GM18873 (cell line): Measurements from ENCODE around the gene DGKG.

ENCODE experiments used
- ATAC-seq: cut with Tn5 transposase; IDR thresholded peaks from one replicate; pipeline ENCODE4 v1.9.1; 2021; ENCODE audit warnings: mild to moderate bottlenecking, moderate library complexity, moderate number of reproducible peaks; ENCODE audit not compliant: unreplicated experiment, low FRiP score

Gene DGKG

DNA sequence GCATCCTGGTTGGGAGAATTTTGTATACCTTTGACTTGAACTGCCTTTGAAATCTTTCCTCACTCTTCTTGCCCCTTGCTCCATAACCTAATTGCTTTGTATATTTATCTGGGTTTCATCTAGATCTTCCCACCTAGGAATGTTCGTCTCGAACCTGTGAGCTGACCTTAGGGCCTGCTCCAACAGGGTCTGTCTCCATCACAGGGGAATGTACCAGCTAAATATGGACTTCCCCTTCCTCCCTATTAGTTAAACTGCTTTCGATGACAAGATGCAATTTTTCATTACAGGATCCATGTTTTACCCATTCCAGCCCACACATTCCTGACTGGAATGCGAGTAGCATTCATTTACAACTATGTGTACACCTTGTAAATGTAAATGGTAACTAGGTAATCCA, 242.5 kb downstream of the DGKG start:
- no peak for ATAC-seq

DNA sequence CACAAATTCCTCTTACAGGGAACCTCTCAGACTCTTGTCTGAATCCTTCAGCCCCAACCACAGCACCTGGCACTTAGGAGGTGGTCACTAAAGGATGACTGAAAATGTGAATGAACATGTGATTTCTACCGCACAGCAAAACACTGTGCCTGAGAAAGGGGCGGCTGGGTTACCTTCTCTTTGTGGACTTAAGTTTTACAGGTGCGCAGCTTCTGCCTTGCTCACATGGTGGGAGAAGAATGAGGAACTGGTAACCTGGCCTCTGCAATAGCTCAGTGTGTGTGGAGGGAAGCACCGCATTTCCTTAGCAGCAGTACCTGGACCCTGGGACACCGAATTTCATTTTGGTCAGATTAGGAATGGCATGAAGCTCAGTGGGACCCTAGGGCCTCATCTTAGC, 243.3 kb downstream of the DGKG start:
- ATAC-seq = no peak

DNA sequence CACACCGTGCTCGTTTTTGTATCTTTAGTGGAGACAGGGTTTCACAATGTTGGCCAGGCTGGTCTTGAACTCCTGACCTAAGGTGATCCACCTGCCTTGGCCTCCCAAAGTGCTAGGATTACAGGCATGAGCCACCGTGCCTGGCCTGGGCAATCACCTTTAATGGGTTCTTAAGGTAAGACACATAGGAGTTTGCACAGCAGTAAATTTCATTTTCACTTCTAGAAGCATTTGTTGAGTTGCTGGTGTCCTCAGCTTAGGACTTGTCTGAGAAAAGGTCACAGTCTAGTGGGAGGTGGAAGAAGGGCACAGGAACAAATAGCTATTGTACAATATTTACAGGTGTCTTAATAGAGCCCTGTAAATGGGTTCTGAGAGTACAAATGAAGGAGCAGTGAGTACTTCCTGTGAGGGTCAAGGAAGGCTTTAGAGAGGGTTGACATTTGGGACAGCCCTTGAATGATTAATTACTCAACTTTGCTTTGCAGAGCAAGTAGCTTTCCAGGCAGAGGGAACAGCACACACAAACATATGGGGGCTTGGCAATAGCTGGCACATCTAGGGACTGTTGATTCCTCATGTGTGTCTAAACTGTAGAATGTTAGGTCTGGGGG, 244.4 kb downstream of the DGKG start:
- ATAC-seq = no peak

DNA sequence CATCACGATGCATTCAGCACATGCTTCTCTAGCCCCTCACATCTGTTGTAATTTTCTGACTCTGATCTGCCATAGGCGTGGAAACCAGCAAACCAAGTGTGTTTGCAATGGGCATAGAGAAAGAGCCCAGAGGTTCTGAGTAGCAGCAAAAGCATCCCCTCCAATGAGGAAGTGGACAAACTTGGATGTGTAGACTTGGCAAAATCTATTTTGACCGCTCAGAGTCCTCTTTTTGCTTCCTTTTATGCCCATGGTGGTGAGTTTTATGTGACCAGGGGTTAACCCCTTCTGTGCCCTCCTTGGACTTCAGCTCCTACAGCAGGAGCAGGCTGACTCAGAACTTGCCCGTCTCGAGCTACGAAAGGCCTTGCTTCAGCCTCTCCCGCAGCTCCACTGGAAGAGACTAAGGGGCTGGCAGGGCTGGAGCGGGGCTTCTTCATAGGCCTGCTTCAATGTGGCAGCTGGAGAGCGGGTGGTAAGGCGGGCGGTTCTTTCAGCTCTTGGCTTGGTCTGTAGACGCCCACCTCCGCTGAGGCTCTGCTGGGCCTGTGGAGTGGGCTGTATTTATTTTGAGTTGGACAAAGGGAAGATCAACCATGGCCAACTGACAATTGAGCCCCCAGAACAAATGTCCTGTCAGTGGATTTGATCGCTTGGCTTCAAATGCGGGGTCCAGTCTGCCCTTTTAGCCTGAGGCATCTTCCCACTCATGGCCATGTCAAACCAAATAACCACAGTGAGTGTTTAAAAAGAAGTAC, 246.6 kb downstream of the DGKG start:
- ATAC-seq = no peak

DNA sequence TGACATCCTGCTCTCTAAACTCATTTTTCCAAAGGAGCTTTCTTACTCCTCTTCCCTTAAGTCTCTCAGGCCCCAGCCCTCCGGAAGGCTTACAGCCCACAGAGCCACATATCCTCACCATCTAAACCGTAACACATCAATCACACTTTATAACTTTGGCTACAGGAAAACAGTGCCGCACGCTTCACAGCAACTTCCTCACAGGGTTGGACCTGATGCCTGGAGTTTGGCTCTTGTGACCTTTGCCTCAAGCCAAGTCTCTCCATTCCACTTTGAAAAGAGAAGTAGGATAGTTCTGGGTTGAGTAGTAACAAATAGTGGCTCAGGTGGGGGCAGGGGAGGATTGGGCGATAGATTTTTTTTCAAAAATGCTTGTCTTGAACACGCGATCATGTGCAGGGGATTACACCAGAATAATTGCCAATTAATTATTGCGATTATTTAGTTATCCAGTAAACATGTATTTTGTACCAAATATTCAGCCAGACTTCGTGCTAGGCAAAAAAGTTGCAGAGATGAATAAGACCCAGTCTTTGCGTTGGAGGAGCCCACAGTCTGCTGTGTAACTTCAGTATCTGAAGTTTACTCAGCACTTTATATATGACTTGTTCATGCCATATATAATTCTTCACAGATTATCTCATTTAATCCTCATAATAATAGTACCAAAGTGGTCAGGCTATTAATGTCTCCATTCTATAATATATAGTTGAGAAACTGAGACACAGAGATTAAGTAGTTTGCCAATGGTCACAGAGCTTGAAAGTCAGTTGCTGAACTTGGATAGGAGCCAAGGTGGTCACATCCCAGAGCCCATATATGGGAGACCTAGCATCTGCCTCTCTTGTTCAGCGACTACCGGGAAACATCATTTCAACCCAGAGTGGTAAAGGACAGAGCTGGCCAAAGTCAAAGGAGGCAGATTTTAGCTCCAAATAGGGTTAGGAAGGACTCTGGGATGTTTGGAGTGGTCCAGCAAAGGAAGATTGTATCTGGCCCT, 250.8 kb downstream of the DGKG start:
- ATAC-seq = no peak

DNA sequence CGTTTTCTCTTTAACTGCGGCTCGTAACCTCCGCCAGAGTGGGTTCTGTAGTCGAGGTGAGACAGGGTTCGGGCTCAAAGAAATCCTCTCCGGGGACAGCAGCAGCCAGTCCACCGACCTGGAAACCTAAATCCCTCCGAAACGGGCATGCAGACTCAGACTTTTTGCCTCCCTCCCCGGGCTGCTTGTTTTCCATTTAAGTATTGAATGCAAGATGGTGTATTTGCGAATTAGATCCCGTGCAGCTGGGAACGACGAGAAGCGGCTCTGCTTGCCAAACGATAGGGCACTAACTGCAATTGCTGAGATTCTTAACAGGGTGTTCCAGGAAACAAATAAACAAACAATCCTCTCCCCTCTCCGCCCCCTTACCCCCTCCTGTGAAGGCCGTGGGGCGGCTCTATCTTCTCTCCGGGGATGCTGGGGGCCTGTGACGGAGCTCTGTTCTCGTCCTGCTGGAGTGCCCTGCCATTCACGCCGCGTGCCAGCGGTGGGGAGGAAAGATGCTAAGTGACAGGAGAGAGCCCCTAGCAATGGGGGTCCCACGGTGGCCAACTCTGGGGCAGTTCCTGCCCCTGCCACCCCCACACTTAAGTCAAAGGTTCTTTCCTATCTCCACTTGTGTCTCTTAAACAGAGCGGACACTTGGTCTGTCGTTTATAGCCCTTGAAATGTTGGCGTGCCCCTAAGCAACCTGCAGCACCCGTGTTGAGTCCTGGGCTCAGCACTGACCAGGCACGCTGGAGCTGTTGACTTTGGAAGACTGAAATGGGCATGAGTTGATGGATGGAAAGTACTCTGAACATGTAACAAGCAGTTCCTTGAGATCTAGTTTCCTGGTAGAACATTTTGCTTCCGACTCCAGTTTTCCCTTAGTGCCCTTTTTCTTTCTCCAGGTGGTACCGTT, 251.9 kb downstream of the DGKG start:
- ATAC-seq = no peak

DNA sequence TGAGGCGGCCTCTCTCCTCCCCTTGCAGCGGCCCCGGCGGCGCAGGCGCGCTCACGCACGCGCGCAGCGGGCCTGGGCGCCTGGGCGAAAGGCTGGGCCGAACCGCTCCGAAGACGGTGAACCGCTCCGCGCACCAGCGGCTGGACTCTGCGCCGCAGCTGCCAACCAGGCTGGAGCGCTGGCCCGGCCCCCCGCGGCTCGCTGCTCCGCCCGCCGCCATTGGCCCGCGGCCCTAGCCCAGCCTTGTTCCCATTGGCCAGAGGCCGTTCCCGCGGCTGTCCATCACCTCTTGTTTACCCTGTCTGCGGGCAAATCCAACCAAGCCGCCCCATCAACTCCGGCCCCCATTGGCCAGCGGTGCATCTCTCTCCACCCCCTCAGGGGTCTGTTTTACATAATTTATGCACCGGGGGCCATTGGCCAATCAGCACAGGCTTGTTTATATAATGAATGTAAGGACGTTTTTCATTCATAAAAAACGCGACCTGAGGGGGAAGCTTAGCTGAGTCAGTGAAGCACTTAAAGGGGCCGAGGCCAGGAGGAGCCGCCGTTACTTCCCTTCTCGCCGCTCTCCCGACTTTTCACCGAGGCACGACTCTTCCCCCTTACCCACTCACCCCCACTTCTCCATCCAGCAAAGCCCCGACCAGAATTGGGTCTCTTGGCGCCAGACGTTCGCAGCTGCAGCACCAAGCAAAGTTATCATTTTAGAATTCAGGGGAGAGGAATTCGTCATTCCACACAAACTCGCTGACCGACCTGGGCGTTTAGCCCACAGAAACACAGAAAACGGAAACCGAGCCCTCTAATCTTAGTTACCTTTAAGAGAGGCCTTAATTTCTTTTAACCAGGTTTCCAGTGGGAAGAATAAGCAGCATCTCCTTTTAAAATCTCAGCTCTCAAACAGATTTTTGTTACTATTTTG, 252.8 kb downstream of the DGKG start, which contains the start of gene ETV5:
TSS of gene ETV5 (minus strand) at position 149 of the 925 bp plus-strand sequence. CDS start 3,221 bp downstream, outside the sequence.
- peak; percentile 98 for ATAC-seq

DNA sequence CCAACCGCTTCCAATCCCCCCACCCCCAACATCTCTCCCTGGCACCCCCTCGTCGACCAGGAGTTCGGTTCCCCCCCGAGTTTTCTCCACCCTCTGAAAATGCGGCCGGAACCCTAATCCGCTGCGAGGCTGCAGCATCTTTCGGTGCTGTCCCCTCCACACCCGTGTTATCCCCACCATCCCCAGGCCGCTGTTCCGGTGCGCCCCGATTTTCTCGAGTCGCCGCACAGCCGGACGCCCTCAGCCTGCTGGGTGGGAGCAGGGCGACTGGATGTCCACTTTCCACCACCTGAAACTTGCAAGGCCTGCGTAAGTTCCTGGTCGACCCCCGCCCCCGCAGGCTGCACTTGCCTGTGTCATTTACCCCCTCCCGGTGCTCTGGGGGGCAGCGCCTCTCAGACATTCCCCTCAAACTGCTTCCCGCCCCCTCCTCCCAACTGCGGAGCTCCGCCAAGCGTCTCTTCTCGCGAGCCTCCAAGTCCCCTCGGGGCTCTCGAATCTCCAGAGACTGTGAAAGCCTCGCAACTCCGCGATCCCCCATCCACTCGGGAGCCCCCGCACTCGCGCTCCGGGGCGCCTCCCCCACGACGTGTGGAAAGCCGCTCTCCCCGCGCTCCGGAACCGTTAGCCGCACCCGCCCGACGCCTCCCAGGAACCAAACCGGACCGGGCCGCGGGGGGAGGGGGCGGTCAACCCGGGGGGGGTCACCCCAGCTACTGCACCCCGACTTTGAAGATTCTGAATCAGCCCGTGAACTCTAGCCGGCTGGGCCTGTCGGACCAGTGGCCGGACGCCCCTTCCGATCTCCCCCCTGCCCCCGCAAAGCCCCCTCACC, 253.7 kb downstream of the DGKG start:
- ATAC-seq = no peak

DNA sequence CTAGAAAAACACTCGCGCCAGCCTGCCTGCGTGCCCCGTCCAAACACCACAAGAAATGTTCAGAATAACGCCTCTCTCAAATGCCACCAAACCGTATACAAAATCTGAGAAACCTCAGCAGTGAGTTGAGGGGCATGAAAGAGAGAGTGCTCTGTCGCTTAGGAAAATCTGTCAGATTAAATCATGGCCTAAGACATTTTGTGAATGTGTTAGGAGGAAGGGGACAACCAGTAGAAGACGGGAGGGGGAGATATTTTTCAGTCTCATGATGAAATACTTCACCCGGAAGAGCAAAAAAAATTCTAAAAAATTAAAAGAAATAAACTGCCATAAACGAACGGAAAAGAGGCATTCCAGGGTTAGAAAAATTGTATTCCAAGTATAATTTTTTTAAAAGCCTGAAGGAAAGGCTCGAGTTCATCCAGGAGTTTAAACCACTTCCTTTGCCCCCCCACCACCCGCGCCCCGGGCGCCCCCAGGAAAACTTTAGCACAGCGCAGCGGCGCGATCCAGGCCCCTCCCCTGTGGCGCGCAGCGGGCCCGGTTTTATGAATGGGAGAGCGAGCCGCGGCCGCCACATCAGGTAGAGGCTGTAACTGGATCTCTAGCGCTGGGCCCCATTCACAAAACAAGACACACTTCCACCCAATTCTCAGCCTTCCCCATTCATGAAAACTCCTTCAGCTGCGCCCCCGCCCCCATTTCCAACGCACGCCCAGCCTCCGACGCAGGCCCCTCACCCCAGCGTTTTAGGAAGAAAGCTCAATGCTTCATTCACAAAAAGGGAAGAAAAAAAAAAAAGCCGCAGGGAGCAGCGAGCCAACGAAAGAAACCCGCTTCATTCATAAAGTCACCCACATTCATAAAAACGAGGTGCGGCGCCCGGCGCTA, 254.6 kb downstream of the DGKG start:
- no peak for ATAC-seq

DNA sequence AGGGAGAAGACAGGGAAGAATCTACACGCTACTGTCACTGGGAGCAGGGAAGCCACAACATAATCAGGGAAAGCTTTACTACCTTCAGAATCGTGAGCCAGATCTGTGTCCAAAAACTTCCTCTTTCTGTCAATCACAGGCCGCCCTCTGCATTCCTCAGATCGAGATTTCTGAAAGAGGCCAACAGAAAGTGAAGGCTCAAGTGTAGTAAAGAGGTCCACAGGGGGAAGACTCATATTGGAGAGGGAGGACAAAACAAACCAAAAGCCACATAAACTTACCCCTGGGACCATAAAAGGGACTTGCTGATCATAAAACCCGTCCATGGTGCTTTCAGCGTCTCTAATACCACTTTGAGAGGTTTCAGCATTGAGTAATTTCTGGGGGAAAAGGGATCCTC, 256.5 kb downstream of the DGKG start:
- ATAC-seq = no peak

DNA sequence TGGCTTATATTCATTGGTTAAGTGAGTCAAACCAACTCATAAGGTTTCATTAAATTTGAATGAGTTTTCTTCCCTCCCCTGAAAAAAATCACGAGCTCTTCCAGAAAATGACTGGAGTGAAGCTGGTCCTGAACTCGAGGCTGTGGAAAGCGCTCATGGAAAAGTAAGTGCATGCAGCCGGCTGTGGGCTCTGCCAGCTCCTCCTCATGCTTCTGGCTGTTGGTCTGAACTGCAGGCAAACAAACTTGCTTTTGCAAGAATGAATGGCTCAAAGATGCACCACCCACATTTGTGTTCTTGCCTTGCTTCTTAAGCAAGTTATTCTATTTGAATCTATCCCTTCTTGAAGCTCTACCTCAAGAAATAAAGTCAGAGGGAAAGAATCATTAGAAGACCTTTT, 259.3 kb downstream of the DGKG start:
- no peak for ATAC-seq

DNA sequence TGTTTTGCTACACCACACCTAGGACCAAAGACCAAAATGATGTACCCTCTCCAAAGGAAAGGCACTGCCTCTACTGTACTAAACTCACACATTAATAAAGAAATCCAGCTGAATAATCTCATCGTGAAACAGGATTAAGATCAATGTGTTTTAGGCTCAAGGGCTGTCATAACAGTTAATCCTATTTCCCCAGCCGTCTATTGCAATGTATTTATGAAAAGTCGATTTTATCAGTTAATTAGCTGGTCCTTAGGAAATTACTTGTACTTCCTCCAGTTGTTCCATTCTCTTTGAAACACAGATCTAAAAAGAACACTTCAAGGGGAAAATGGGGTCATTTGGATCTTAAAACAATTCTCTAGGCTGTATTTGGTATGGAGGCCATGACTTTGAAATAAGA, 261.6 kb downstream of the DGKG start:
- ATAC-seq = no peak

DNA sequence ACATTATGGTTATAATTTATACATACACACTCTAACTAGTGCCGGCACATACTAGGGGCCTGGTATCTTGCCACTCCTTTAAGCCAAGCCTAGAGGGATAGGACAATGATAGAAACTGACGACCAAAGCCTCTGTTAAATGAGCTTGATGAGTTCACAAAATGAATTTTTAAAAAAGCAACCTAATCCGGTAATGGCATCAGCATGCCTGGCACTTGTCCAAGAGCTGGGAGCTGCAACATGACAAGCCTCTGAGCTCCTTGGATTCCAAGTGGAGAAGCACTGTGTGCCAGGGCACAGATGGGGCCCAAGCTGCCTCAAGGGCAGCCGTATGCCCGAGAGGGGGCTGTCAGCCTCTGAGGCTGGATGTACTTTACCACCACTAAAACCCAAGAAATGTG, 262.9 kb downstream of the DGKG start:
- no peak for ATAC-seq

DNA sequence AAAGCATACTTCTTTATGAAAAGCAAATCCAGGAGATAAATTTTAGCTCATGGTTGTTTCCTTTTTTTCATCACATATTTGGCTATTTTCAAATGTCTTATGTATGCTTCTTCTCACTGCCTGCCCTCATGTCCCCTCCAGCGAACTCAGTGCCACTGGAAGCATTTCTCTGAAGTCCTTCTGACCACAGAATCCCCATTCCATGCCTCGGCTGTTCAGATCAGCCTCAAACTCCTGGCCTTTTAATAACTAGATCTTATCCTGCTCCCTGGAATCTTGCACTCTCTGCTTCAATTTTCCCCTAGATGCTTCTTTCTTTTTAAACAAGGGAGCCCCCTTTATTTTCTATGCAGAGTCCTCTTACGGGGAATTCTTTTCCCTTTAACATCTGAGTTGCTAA, 263.3 kb downstream of the DGKG start:
- no peak for ATAC-seq

DNA sequence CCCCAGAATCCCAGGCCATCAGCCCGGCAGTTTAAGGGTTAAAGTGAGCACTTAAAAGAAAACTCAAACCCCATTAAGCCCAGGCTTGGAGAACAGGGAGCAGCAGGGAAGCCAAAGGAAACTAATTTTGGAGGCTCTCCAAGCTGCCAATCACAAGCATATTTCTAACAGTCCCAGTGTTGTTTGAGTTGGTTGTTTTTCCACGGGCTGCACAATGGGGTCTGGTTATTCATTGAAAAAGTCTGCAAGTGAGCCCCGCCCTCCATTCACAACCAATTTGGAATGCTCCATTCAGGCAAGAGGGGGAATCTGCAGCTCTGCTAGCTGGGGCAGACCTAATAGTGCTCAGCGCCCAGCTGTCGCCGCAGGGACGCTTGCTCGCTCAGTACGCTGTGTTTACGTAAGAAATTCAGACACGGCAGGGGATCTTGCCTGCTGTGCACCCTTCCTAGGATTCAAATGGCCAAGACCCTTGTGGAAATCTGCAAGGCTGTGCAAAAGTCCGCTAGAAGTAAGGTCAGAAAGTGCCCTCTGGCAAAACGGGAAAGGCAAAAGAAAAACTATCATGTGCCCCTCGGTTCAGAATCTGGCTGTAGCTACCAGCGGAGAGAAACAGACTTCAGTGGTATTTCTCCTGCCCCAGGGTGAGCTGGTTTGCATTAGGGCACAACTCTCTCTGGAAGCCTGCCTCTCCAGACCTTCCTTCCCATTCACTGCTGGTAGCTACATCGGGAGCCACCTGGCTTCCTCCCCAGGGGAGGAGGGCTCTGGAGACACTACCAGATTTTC, 264.2 kb downstream of the DGKG start:
- ATAC-seq = no peak

DNA sequence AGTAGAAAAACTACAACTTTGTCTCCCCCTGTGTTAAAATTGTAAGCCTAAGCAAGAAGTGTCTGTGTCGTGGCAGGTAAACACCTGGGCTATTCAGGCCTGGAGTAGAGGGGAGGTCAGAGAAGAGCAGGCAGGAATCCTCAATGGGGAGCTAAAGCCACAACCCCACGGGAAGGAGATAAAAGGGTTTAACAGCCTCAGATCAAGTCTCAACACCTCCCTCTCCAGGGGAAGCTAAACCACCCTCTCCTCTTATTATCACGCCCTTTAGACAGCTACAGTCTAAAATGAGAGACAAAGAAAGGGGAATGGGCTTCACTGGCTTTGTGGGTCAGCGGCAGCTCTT, 264.7 kb downstream of the DGKG start:
- ATAC-seq = no peak
